H9 (cell line): ENCODE measurements around the gene TBC1D24. TPM values are rescaled to one million over a fixed set of nuclear protein-coding genes. Genes with fewer than 3 reads are reported as not detected.

Experiments
- DNase-seq: peaks from one replicate; pipeline ENCODE4 v3.0.0-alpha.2; 2017
- H2AFZ ChIP-seq: one replicate; pipeline ENCODE4 v1.6.1; 2013; ENCODE audit warnings: mild to moderate bottlenecking, low read length, control low read depth, moderate library complexity
- H2AK5ac ChIP-seq: 2 replicates; pipeline ENCODE4 v1.6.1; 2013; ENCODE audit warnings: low read length, control low read depth, mixed read lengths; ENCODE audit not compliant: insufficient read length
- H2BK120ac ChIP-seq: one replicate; pipeline ENCODE4 v1.6.1; 2013; ENCODE audit warnings: low read depth, mild to moderate bottlenecking, low read length, control low read depth, inconsistent platforms; ENCODE audit not compliant: poor library complexity, severe bottlenecking
- H2BK12ac ChIP-seq: 2 replicates; pipeline ENCODE4 v1.6.1; 2013; ENCODE audit warnings: low read length, control low read depth, mixed read lengths, low read depth; ENCODE audit not compliant: insufficient read length
- H2BK15ac ChIP-seq: 2 replicates; pipeline ENCODE4 v1.6.1; 2013; ENCODE audit warnings: low read depth, low read length, control low read depth
- H2BK20ac ChIP-seq: one replicate; pipeline ENCODE4 v1.6.1; 2013; ENCODE audit warnings: low read depth, mild to moderate bottlenecking, low read length, control low read depth, inconsistent platforms; ENCODE audit not compliant: poor library complexity, severe bottlenecking
- H2BK5ac ChIP-seq: 2 replicates; pipeline ENCODE4 v1.6.1; 2013; ENCODE audit warnings: low read length, control low read depth, mixed read lengths; ENCODE audit not compliant: insufficient read length
- H3K14ac ChIP-seq: 2 replicates; pipeline ENCODE4 v1.6.1; 2013; ENCODE audit warnings: low read length, control low read depth; ENCODE audit not compliant: insufficient read depth
- H3K18ac ChIP-seq: 2 replicates; pipeline ENCODE4 v1.6.1; 2013; ENCODE audit warnings: low read depth, mild to moderate bottlenecking, mixed read lengths, low read length, control low read depth; ENCODE audit not compliant: insufficient read length
- H3K23ac ChIP-seq: 2 replicates; pipeline ENCODE4 v1.6.1; 2013; ENCODE audit warnings: low read length, control low read depth, mixed read lengths, low read depth; ENCODE audit not compliant: insufficient read length
- H3K23me2 ChIP-seq: 2 replicates; pipeline ENCODE4 v1.6.1; 2013; ENCODE audit warnings: low read depth, mild to moderate bottlenecking, mixed read lengths, low read length, control low read depth; ENCODE audit not compliant: insufficient read length, poor library complexity, severe bottlenecking
- H3K27ac ChIP-seq: 2 replicates; pipeline ENCODE4 v1.5.1; 2013; ENCODE audit warnings: low read length, control low read depth, mixed read lengths, low read depth; ENCODE audit not compliant: insufficient read length
- H3K27me3 ChIP-seq: 2 replicates; pipeline ENCODE4 v1.6.1; 2013; ENCODE audit warnings: low read length, control low read depth, inconsistent platforms; ENCODE audit not compliant: insufficient read depth
- H3K4ac ChIP-seq: 2 replicates; pipeline ENCODE4 v1.6.1; 2013; ENCODE audit warnings: low read depth, mild to moderate bottlenecking, control low read depth, inconsistent platforms, low read length, moderate library complexity
- H3K4me1 ChIP-seq: 2 replicates; pipeline ENCODE4 v1.6.1; 2013; ENCODE audit warnings: low read length, control low read depth, inconsistent platforms; ENCODE audit not compliant: insufficient read depth
- H3K4me2 ChIP-seq: 2 replicates; pipeline ENCODE4 v1.6.1; 2013; ENCODE audit warnings: low read length, control low read depth, mixed read lengths; ENCODE audit not compliant: insufficient read length, insufficient read depth
- H3K56ac ChIP-seq: 2 replicates; pipeline ENCODE4 v1.6.1; 2013; ENCODE audit warnings: low read depth, mild to moderate bottlenecking, mixed read lengths, low read length, control low read depth; ENCODE audit not compliant: insufficient read length
- H3K79me1 ChIP-seq: 2 replicates; pipeline ENCODE4 v1.6.1; 2013; ENCODE audit warnings: low read depth, mild to moderate bottlenecking, moderate library complexity, low read length, control low read depth, inconsistent platforms; ENCODE audit not compliant: insufficient read depth, poor library complexity, severe bottlenecking
- H3K79me2 ChIP-seq: 2 replicates; pipeline ENCODE4 v1.6.1; 2013; ENCODE audit warnings: low read length, control low read depth, inconsistent platforms; ENCODE audit not compliant: insufficient read depth
- H3K9ac ChIP-seq: 2 replicates; pipeline ENCODE4 v1.6.1; 2013; ENCODE audit warnings: low read length, control low read depth, mixed read lengths; ENCODE audit not compliant: insufficient read length; ENCODE audit errors: extremely low read depth
- H3K9me3 ChIP-seq: one replicate; pipeline ENCODE4 v1.6.1; 2013; ENCODE audit warnings: low read depth, low read length, inconsistent platforms; ENCODE audit not compliant: control insufficient read depth
- H3T11ph ChIP-seq: one replicate; pipeline ENCODE4 v1.6.1; 2013; ENCODE audit warnings: mild to moderate bottlenecking, low read length, control low read depth, inconsistent platforms
- H4K20me1 ChIP-seq: one replicate; pipeline ENCODE4 v1.6.1; 2013; ENCODE audit not compliant: control insufficient read depth, insufficient read length, insufficient read depth
- H4K5ac ChIP-seq: 2 replicates; pipeline ENCODE4 v1.6.1; 2013; ENCODE audit warnings: low read depth, mild to moderate bottlenecking, mixed read lengths, low read length, control low read depth; ENCODE audit not compliant: insufficient read length
- H4K8ac ChIP-seq: replicated peaks from 2 replicates; pipeline ENCODE4 v1.6.1; 2013; ENCODE audit warnings: low read length, control low read depth, mixed read lengths, low read depth; ENCODE audit not compliant: insufficient read length
- H4K91ac ChIP-seq: 2 replicates; pipeline ENCODE4 v1.6.1; 2013; ENCODE audit warnings: low read depth, mild to moderate bottlenecking, moderate library complexity, mixed read lengths, low read length, control low read depth; ENCODE audit not compliant: insufficient read length
- H3K27ac Mint-ChIP-seq, 3 experiments: 2 replicates in 2 of 3; 3 replicates in 1 of 3; pipeline ENCODE4 v1.8.0; 2020 to 2021; ENCODE audit warnings: mixed read lengths in 3 of 3, mild to moderate bottlenecking in 1 of 3, moderate library complexity in 1 of 3
- H3K27me3 Mint-ChIP-seq: 2 replicates; pipeline ENCODE4 v1.8.0; 2021; ENCODE audit warnings: low read depth, mild to moderate bottlenecking, moderate library complexity, mixed read lengths
- H3K36me3 Mint-ChIP-seq, 3 experiments: 2 replicates in 2 of 3; 3 replicates in 1 of 3; pipeline ENCODE4 v1.8.0; 2020 to 2021; ENCODE audit warnings: low read depth in 3 of 3, mixed read lengths in 3 of 3; ENCODE audit not compliant: insufficient read depth in 1 of 3
- H3K4me1 Mint-ChIP-seq, 2 experiments: 2 replicates each; pipeline ENCODE4 v1.8.0; 2020; ENCODE audit warnings: mixed read lengths in 2 of 2
- H3K4me3 Mint-ChIP-seq, 2 experiments: 2 replicates in 1 of 2; 3 replicates in 1 of 2; pipeline ENCODE4 v1.8.0; 2020 to 2021; ENCODE audit warnings: mild to moderate bottlenecking in 2 of 2, mixed read lengths in 2 of 2, moderate library complexity in 1 of 2
- H3K9me3 Mint-ChIP-seq, 2 experiments: 2 replicates in 1 of 2; 3 replicates in 1 of 2; pipeline ENCODE4 v1.8.0; 2020; ENCODE audit warnings: mild to moderate bottlenecking in 2 of 2, mixed read lengths in 2 of 2, moderate library complexity in 1 of 2
- WGBS: extraction: QIAGEN DNeasy Blood & Tissue Kit; methylation state at CpG from one replicate; pipeline ENCODE4 v1.1.7; 2013; ENCODE audit warnings: missing lambda C conversion rate, low lambda C conversion rate, mixed read lengths; ENCODE audit not compliant: insufficient read length; ENCODE audit errors: extremely low coverage; 5-methylcytosine and 5-hydroxymethylcytosine counted together
- total RNA-seq: library from RNA; stranded (reverse); gene quantifications from 2 replicates; pipeline ENCODE4 v1.2.1, GENCODE V29; 2021
- TF ChIP-seq, protein P1 (sequence below): fragments of 200-600 bp; sonication (generic); conservative IDR thresholded peaks from 3 replicates; pipeline ENCODE4 v1.8.0; 2021; ENCODE audit warnings: antibody characterized with exemption, mild to moderate bottlenecking

TBC1D24 gene
- total RNA-seq, 1 experiment from 2014 or later, result 19.0 TPM

DNA sequence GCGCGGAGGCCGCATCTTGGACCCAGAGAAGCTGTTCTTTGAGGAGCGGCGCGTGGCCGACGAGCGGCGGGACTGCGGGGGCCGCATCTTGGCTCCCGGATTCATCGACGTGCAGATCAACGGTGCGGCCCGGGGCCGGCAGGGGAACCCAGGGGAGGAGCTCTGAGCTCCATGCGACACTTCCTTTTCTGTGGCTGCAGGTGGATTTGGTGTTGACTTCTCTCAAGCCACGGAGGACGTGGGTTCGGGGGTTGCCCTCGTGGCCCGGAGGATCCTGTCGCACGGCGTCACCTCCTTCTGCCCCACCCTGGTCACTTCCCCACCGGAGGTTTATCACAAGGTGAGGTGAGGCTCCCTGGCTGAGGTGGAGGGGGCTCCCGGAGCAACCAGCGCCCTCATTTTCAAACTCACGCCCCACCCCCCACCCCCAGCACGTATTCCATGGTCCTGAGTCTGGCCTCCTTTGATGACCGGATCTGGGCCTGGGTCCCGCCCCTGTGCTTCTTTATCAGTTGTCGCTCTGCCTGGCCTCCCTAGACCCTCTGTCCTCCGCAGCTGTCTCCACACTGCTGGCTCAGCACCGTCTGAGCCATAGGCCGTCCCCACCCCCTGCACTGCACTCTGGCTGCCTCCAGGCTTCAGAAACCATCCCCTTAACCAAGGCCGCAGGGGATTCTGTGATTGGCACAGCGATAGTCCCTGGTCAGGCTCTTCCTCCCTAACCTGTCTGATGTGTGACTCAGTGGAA is 46.0 kb downstream of the TBC1D24 start:
- Histone ChIP-seq H3K4ac (no peak overlapping the region; the same call in 1 of the 2 replicates), H2AFZ (no peak overlapping the region), H3K4me1 (no peaks in the 10 kb centered on the region), H2BK120ac (no peak overlapping the region), H3K79me1 (peaks cover 9% of the 10 kb centered on the region), H3K27me3 (no peaks in the 10 kb centered on the region), H3K14ac (peak overlapping the region; percentile 73; the same call in 1 of the 2 replicates), H4K8ac (no peak overlapping the region), H3K79me2 (peaks cover 20% of the 10 kb centered on the region; the same call in 1 of the 2 replicates), H4K5ac (no peak overlapping the region), H3K27ac (no peak overlapping the region), H3K56ac (no peak overlapping the region), H3K18ac (no peak overlapping the region), H3K9me3 (no peaks in the 10 kb centered on the region), H3K4me2 (peak overlapping the region; percentile 75), H2BK5ac (no peak overlapping the region), H3K9ac (peak overlapping the region; percentile 60), H3T11ph (no peak overlapping the region), H3K23ac (no peak overlapping the region), H2BK12ac (no peak overlapping the region), H2AK5ac (no peak overlapping the region), H3K23me2 (peaks cover 7% of the 10 kb centered on the region), H4K20me1 (no peaks in the 10 kb centered on the region), H4K91ac (no peak overlapping the region), H2BK20ac (no peak overlapping the region), H2BK15ac (no peak overlapping the region)
- WGBS, result no CpG with 5 or more reads among the region's 41 CpGs
- H3K27ac Mint-ChIP-seq, result peak overlapping the region in 2 of 3 experiments; percentile 77 to 89; a peak in 3 of 7 replicates
- DNase-seq, result peak; percentile 45
- H3K4me1 Mint-ChIP-seq, result peaks cover 16 to 26% of the 10 kb centered on the region in 2 experiments
- peaks cover 6 to 46% (median 32%) of the 10 kb centered on the region in 3 experiments; a peak in 6 of 7 replicates for H3K36me3 Mint-ChIP-seq
- H3K4me3 Mint-ChIP-seq, result peak overlapping the region; percentile 79 to 88
- H3K27me3 Mint-ChIP-seq, result no peaks in the 10 kb centered on the region; the same call in 1 of the 2 replicates
- TF ChIP-seq, protein P1, sequence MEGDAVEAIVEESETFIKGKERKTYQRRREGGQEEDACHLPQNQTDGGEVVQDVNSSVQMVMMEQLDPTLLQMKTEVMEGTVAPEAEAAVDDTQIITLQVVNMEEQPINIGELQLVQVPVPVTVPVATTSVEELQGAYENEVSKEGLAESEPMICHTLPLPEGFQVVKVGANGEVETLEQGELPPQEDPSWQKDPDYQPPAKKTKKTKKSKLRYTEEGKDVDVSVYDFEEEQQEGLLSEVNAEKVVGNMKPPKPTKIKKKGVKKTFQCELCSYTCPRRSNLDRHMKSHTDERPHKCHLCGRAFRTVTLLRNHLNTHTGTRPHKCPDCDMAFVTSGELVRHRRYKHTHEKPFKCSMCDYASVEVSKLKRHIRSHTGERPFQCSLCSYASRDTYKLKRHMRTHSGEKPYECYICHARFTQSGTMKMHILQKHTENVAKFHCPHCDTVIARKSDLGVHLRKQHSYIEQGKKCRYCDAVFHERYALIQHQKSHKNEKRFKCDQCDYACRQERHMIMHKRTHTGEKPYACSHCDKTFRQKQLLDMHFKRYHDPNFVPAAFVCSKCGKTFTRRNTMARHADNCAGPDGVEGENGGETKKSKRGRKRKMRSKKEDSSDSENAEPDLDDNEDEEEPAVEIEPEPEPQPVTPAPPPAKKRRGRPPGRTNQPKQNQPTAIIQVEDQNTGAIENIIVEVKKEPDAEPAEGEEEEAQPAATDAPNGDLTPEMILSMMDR, result no peak
- no peaks in the 10 kb centered on the region for H3K9me3 Mint-ChIP-seq
